Measurements from ENCODE around the gene CDKN2A.

CDKN2A gene

DNA sequence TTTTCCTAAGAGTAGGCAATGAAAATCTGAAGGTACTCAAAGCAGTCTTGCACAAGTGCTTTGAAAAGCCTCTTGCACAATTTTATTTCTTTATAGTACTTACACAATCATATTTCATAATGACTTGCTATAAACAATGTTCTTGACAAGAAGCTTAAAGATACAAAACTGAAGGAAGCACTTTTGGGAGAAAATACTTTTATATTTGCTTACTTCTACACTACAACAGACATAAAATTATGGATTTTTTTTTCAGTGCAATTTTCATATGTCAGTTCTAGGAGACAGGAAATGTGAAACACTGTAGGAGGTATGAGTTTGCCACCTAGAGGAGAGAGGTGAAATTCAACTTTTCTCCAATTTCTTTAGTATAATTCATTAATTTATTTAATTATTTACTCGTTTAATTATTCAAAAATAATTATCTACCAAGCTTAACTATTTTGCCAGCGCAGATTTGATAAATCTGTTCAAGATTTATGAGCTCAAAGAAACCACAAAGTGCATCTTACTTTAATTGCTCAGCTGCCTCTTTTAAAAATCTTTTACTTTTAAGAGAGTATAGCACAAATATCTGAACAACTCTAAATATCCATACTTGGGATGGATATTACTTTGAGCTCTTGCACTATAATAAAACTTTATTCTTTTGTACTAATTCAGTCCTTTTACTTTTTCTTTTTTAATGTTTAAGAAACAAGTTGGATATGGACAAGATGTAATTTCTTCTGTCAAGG is 43.9 kb upstream of the CDKN2A start:
- H3K79me2 ChIP-seq (ENCODE audit: control insufficient read depth, low read length): no peaks in the 10 kb centered on the region
- H3F3A ChIP-seq (ENCODE audit: control insufficient read depth, insufficient read depth): no peaks in the 10 kb centered on the region
- H3K27ac ChIP-seq (ENCODE audit: low read depth, low read length): no peak overlapping the region
- H3K36me3 ChIP-seq (ENCODE audit: control insufficient read depth, low read length): no peaks in the 10 kb centered on the region
- H3K9me3 ChIP-seq (ENCODE audit: control insufficient read depth, insufficient read depth, low read length): no peaks in the 10 kb centered on the region
- no peak overlapping the region for H3K4me3 ChIP-seq (ENCODE audit: low read length)
- no peaks in the 10 kb centered on the region for H3K4me1 ChIP-seq (ENCODE audit: control insufficient read depth, low read length)
- H3K9me2 ChIP-seq (replicated peaks; ENCODE audit: control insufficient read depth, low read length): no peaks in the 10 kb centered on the region
- no peaks in the 10 kb centered on the region for H4K20me1 ChIP-seq (ENCODE audit: control insufficient read depth, insufficient read depth, low read depth, low read length)
- no peak for TF ChIP-seq EZH2phosphoT487 (IDR thresholded peaks at IDR 0.05; ENCODE audit: borderline replicate concordance, low read length)
- H3K4me2 ChIP-seq (ENCODE audit: low read length): no peak overlapping the region
- H3K27me3 ChIP-seq (ENCODE audit: control insufficient read depth, low read length): no peaks in the 10 kb centered on the region

DNA sequence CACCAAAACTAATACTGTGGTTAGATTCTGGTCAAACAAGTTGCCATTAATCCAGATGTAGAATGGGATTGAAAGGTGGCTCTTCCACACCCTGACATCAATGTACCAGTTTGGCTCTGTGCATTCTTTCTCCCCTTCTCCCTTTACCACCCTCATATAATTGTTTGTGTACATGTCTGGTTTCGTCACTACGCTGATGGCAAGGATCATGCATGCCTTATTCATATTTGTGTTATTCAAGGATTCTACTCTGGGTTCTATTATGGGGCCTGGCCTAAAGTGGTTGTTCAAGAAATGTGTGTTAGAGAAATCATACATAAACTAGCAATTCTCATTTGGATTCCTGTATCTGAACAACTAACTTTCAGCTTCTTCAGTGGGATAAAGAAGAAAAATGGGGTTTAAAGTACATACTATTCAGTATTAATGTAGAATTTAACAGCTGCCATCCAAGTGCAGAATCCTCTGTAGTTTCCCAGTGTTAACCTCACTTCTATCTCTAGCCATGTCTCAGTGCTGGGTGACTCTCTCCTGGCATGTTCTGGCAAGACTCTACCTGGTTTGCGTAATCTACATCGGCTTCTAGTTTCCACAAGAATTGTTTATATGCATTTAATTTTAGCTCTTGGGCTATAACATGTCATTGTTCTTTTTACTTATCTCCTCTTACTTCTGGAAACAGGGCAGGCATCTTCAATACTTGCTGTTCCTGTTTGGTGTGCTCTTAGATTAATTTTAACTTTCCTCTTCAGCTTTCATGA is 42.9 kb upstream of the CDKN2A start:
- no peak for TF ChIP-seq EZH2phosphoT487 (IDR thresholded peaks at IDR 0.05; ENCODE audit: borderline replicate concordance, low read length)
- TF ChIP-seq, protein P1, sequence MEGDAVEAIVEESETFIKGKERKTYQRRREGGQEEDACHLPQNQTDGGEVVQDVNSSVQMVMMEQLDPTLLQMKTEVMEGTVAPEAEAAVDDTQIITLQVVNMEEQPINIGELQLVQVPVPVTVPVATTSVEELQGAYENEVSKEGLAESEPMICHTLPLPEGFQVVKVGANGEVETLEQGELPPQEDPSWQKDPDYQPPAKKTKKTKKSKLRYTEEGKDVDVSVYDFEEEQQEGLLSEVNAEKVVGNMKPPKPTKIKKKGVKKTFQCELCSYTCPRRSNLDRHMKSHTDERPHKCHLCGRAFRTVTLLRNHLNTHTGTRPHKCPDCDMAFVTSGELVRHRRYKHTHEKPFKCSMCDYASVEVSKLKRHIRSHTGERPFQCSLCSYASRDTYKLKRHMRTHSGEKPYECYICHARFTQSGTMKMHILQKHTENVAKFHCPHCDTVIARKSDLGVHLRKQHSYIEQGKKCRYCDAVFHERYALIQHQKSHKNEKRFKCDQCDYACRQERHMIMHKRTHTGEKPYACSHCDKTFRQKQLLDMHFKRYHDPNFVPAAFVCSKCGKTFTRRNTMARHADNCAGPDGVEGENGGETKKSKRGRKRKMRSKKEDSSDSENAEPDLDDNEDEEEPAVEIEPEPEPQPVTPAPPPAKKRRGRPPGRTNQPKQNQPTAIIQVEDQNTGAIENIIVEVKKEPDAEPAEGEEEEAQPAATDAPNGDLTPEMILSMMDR (IDR thresholded peaks at IDR 0.05; ENCODE audit: low read depth, low read length, poor library complexity, severe bottlenecking): no peak
- Histone ChIP-seq H3K27me3 (ENCODE audit: control insufficient read depth, low read length) (no peaks in the 10 kb centered on the region), H3F3A (ENCODE audit: control insufficient read depth, insufficient read depth) (no peaks in the 10 kb centered on the region), H3K4me2 (ENCODE audit: low read length) (no peak overlapping the region), H3K9me2 (replicated peaks; ENCODE audit: control insufficient read depth, low read length) (no peaks in the 10 kb centered on the region), H3K36me3 (ENCODE audit: control insufficient read depth, low read length) (no peaks in the 10 kb centered on the region), H3K79me2 (ENCODE audit: control insufficient read depth, low read length) (no peaks in the 10 kb centered on the region), H4K20me1 (ENCODE audit: control insufficient read depth, insufficient read depth, low read depth, low read length) (no peaks in the 10 kb centered on the region), H3K4me1 (ENCODE audit: control insufficient read depth, low read length) (no peaks in the 10 kb centered on the region), H3K4me3 (ENCODE audit: low read length) (no peak overlapping the region), H3K27ac (ENCODE audit: low read depth, low read length) (no peak overlapping the region), H3K9me3 (ENCODE audit: control insufficient read depth, insufficient read depth, low read length) (no peaks in the 10 kb centered on the region)

DNA sequence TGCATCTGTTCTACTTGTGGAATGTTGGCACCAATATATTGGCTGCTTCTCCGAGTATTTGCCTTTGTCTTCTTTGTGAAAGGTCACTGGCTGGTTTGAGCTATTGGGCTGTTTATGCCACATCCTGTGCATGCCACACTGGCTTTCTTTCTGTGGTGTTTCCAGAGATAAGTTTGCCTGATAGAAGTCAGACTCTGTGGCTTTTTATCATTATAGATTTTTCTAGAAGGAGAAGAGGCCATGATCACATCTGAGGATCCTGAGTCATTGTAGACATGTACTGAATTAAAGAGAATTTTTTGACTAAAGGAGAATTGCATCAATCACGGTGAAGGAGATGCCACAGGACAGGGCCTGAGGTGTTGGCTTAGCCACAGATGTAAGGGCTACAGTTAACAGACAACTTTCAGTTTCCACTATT is 41.4 kb upstream of the CDKN2A start:
- no peaks in the 10 kb centered on the region for H4K20me1 ChIP-seq (ENCODE audit: control insufficient read depth, insufficient read depth, low read depth, low read length)
- H3K4me3 ChIP-seq (ENCODE audit: low read length): no peak overlapping the region
- H3K9me2 ChIP-seq (replicated peaks; ENCODE audit: control insufficient read depth, low read length): no peaks in the 10 kb centered on the region
- TF ChIP-seq EZH2phosphoT487 (IDR thresholded peaks at IDR 0.05; ENCODE audit: borderline replicate concordance, low read length): no peak
- no peaks in the 10 kb centered on the region for H3K9me3 ChIP-seq (ENCODE audit: control insufficient read depth, insufficient read depth, low read length)
- no peak overlapping the region for H3K27ac ChIP-seq (ENCODE audit: low read depth, low read length)
- H3F3A ChIP-seq (ENCODE audit: control insufficient read depth, insufficient read depth): no peaks in the 10 kb centered on the region
- no peaks in the 10 kb centered on the region for H3K79me2 ChIP-seq (ENCODE audit: control insufficient read depth, low read length)
- H3K4me2 ChIP-seq (ENCODE audit: low read length): no peak overlapping the region
- no peaks in the 10 kb centered on the region for H3K36me3 ChIP-seq (ENCODE audit: control insufficient read depth, low read length)
- no peaks in the 10 kb centered on the region for H3K4me1 ChIP-seq (ENCODE audit: control insufficient read depth, low read length)
- no peaks in the 10 kb centered on the region for H3K27me3 ChIP-seq (ENCODE audit: control insufficient read depth, low read length)

DNA sequence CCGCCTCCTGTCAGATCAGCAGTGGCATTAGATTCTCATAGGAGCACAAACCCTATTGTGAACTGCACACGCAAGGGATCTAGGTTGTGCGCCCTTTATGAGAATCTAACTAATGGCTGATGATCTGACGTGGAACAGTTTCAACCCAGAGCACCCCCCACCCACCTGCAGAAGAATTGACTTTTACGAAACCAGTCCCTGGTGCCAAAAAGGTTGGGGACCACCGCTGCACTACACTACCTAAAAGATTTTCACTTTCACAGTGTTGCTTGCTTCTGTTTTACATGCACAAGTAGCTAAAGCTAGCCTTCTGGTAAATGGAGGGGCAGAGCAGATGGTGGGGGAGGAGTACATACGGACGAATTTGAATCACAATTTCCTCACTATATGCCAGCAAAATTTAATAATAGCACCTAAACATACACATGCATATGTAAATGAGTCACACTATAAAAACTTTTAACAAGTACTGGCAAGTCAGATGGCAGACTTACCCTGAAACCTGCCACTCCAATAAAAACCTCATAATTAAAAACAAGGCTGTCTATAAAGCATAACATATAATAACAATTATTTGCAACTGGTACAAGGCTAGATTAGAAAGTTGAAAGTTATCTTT is 38.9 kb upstream of the CDKN2A start:
- Histone ChIP-seq H3K4me2 (ENCODE audit: low read length) (no peak overlapping the region), H3K4me1 (ENCODE audit: control insufficient read depth, low read length) (no peaks in the 10 kb centered on the region)
- TF ChIP-seq EZH2phosphoT487 (IDR thresholded peaks at IDR 0.05; ENCODE audit: borderline replicate concordance, low read length): no peak
- TF ChIP-seq, protein P1 (IDR thresholded peaks at IDR 0.05; ENCODE audit: low read depth, low read length, poor library complexity, severe bottlenecking): no peak

More for the DNA sequence above, 38.9 kb upstream of the CDKN2A start:
- no peaks in the 10 kb centered on the region for H3K9me2 ChIP-seq (replicated peaks; ENCODE audit: control insufficient read depth, low read length)
- no peak overlapping the region for H3K4me3 ChIP-seq (ENCODE audit: low read length)
- H4K20me1 ChIP-seq (ENCODE audit: control insufficient read depth, insufficient read depth, low read depth, low read length): no peaks in the 10 kb centered on the region
- H3K79me2 ChIP-seq (ENCODE audit: control insufficient read depth, low read length): no peaks in the 10 kb centered on the region
- H3K27me3 ChIP-seq (ENCODE audit: control insufficient read depth, low read length): no peaks in the 10 kb centered on the region
- H3F3A ChIP-seq (ENCODE audit: control insufficient read depth, insufficient read depth): no peaks in the 10 kb centered on the region
- H3K27ac ChIP-seq (ENCODE audit: low read depth, low read length): no peak overlapping the region
- no peaks in the 10 kb centered on the region for H3K9me3 ChIP-seq (ENCODE audit: control insufficient read depth, insufficient read depth, low read length)
- H3K36me3 ChIP-seq (ENCODE audit: control insufficient read depth, low read length): no peaks in the 10 kb centered on the region

Data from DOHH2 (cell line).